Measurements from ENCODE around the gene CACNG8.

DNA sequence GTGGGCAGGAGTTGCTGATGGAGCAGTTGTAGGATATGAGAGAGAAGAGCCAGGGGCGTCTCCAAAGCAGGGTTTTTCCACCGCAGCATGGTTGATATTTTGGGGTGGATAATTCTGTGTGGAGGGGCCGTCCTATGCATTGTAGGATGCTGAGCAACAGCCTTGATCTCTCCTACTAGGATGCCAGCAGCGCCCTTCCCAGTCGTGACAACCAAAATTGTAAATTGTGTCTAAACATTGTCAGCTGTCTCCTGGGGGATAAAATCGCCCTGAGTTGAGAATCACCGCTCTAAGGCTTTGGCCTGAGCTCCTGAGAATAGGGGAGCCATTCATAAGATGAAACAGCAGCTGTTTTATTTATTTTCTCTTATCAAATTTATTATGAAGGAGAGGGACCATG is 4.2 kb downstream of the CACNG8 start:
- TF ChIP-seq, protein P1, sequence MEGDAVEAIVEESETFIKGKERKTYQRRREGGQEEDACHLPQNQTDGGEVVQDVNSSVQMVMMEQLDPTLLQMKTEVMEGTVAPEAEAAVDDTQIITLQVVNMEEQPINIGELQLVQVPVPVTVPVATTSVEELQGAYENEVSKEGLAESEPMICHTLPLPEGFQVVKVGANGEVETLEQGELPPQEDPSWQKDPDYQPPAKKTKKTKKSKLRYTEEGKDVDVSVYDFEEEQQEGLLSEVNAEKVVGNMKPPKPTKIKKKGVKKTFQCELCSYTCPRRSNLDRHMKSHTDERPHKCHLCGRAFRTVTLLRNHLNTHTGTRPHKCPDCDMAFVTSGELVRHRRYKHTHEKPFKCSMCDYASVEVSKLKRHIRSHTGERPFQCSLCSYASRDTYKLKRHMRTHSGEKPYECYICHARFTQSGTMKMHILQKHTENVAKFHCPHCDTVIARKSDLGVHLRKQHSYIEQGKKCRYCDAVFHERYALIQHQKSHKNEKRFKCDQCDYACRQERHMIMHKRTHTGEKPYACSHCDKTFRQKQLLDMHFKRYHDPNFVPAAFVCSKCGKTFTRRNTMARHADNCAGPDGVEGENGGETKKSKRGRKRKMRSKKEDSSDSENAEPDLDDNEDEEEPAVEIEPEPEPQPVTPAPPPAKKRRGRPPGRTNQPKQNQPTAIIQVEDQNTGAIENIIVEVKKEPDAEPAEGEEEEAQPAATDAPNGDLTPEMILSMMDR (IDR thresholded peaks at IDR 0.05) = no peak
- no peak for TF ChIP-seq POLR2AphosphoS5 (IDR thresholded peaks at IDR 0.05; ENCODE audit: low read depth, low read length)
- TF ChIP-seq SIN3A (IDR thresholded peaks at IDR 0.05; ENCODE audit: borderline replicate concordance, insufficient read depth, low read depth, low read length) = no peak
- TF ChIP-seq, protein P2, sequence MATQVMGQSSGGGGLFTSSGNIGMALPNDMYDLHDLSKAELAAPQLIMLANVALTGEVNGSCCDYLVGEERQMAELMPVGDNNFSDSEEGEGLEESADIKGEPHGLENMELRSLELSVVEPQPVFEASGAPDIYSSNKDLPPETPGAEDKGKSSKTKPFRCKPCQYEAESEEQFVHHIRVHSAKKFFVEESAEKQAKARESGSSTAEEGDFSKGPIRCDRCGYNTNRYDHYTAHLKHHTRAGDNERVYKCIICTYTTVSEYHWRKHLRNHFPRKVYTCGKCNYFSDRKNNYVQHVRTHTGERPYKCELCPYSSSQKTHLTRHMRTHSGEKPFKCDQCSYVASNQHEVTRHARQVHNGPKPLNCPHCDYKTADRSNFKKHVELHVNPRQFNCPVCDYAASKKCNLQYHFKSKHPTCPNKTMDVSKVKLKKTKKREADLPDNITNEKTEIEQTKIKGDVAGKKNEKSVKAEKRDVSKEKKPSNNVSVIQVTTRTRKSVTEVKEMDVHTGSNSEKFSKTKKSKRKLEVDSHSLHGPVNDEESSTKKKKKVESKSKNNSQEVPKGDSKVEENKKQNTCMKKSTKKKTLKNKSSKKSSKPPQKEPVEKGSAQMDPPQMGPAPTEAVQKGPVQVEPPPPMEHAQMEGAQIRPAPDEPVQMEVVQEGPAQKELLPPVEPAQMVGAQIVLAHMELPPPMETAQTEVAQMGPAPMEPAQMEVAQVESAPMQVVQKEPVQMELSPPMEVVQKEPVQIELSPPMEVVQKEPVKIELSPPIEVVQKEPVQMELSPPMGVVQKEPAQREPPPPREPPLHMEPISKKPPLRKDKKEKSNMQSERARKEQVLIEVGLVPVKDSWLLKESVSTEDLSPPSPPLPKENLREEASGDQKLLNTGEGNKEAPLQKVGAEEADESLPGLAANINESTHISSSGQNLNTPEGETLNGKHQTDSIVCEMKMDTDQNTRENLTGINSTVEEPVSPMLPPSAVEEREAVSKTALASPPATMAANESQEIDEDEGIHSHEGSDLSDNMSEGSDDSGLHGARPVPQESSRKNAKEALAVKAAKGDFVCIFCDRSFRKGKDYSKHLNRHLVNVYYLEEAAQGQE (IDR thresholded peaks at IDR 0.05; ENCODE audit: insufficient read depth in 1 of 2, low read depth in 2 of 2, low read length in 1 of 2) = no peak

Data from Panc1 (cell line).